NCI-H2196 (cell line): ENCODE measurements around the gene FGF3.

ENCODE experiments used
- DNase-seq: peaks from one replicate; lab custom pipeline; 2025; ENCODE audit not compliant: unreplicated experiment; lab: John Stamatoyannopoulos, UW

FGF3 gene

GRCh38 chr11:69818603-69819441 is at the start of gene FGF3:
FGF3 (minus strand) TSS chr11:69819416; CDS start chr11:69818933, 483 bp downstream.
- no peak for DNase-seq

GRCh38 chr11:69868871-69869270 is 49.7 kb upstream of the FGF3 start:
- no peak for DNase-seq

GRCh38 chr11:69868006-69868810 is 49.0 kb upstream of the FGF3 start:
- DNase-seq = no peak

- no peak for DNase-seq
Observed at GRCh38 chr11:69867076-69868005, 48.1 kb upstream of the FGF3 start.

GRCh38 chr11:69866648-69867047 is 47.4 kb upstream of the FGF3 start:
- no peak for DNase-seq

GRCh38 chr11:69865707-69866106 is 46.5 kb upstream of the FGF3 start:
- no peak for DNase-seq

- DNase-seq = no peak
Observed at GRCh38 chr11:69864686-69865661, 45.8 kb upstream of the FGF3 start.

GRCh38 chr11:69863544-69864200 is 44.5 kb upstream of the FGF3 start:
- no peak for DNase-seq

GRCh38 chr11:69862797-69863543 is 43.8 kb upstream of the FGF3 start:
- DNase-seq = no peak

GRCh38 chr11:69862331-69862771 is 43.1 kb upstream of the FGF3 start:
- DNase-seq = no peak

- DNase-seq = no peak
Observed at GRCh38 chr11:69861901-69862300, 42.7 kb upstream of the FGF3 start.

- no peak for DNase-seq
Observed at GRCh38 chr11:69860796-69861445, 41.7 kb upstream of the FGF3 start.

GRCh38 chr11:69860244-69860643 is 41.0 kb upstream of the FGF3 start:
- DNase-seq = no peak

GRCh38 chr11:69859275-69859934 is 40.2 kb upstream of the FGF3 start:
- no peak for DNase-seq

- no peak for DNase-seq
Observed at GRCh38 chr11:69855421-69855820, 36.2 kb upstream of the FGF3 start.

GRCh38 chr11:69854713-69855112 is 35.5 kb upstream of the FGF3 start:
- no peak for DNase-seq

- DNase-seq = no peak
Observed at GRCh38 chr11:69852056-69852455, 32.8 kb upstream of the FGF3 start.

GRCh38 chr11:69848201-69848600 is 29.0 kb upstream of the FGF3 start:
- no peak for DNase-seq
